GM21447 (cell line): Measurements from ENCODE around the gene GAS2L2.

ENCODE experiments used
- ATAC-seq: cut with Tn5 transposase; IDR thresholded peaks from one replicate; pipeline ENCODE4 v1.9.1; 2021; ENCODE audit not compliant: unreplicated experiment

Gene GAS2L2

GRCh38 chr17:35701491-35701890 is 51.5 kb downstream of the GAS2L2 start:
- no peak for ATAC-seq

- ATAC-seq, result no peak
Observed at GRCh38 chr17:35700150-35700549, 52.9 kb downstream of the GAS2L2 start.

- ATAC-seq, result no peak
Observed at GRCh38 chr17:35698800-35699199, 54.2 kb downstream of the GAS2L2 start.

GRCh38 chr17:35695613-35696012 is 57.4 kb downstream of the GAS2L2 start:
- no peak for ATAC-seq

- ATAC-seq, result no peak
Observed at GRCh38 chr17:35694906-35695305, 58.1 kb downstream of the GAS2L2 start.
